Right lobe of liver (tissue), 6 donors: Measurements from ENCODE around the gene HBEGF. TPM values are rescaled to one million over a fixed set of nuclear protein-coding genes. Genes with fewer than 3 reads are reported as not detected.

Source experiments
- ATAC-seq, 4 donors: fragments of 200-7000 bp; cut with Tn5 transposase; one replicate each; pipeline ENCODE4 v1.9.1; 2020; ENCODE audit warnings: mild to moderate bottlenecking in 4 of 4, moderate library complexity in 4 of 4
- DNase-seq, 3 donors: peaks; one replicate each; pipeline ENCODE4 v3.0.0-alpha.2; 2020
- H3K27ac ChIP-seq, 3 donors: fragments of 200-600 bp; one replicate each; pipeline ENCODE4 v1.8.0; 2022
- H3K27me3 ChIP-seq, 2 donors: fragments of 200-600 bp; one replicate each; pipeline ENCODE4 v1.8.0; 2022
- H3K36me3 ChIP-seq, 4 donors: fragments of 200-600 bp; sonication (generic) in 1 of 4; one replicate each; pipeline versions ENCODE4 v1.5.1 to v1.8.0; 2017 to 2022; ENCODE audit warnings: control low read depth in 1 of 4
- H3K4me1 ChIP-seq, 4 donors: fragments of 200-600 bp; sonication (generic) in 1 of 4; one replicate each; pipeline versions ENCODE4 v1.5.1 to v1.8.0; 2017 to 2022; ENCODE audit warnings: control low read depth in 1 of 4
- H3K4me3 ChIP-seq, 3 donors: fragments of 200-600 bp; one replicate each; pipeline ENCODE4 v1.8.0; 2022
- H3K9me3 ChIP-seq, 4 donors: fragments of 200-600 bp; sonication (generic) in 1 of 4; one replicate each; pipeline versions ENCODE4 v1.5.1 to v1.8.0; 2017 to 2022; ENCODE audit warnings: control low read depth in 1 of 4
- CTCF ChIP-seq, 4 donors: fragments of 200-600 bp in 3 of 4; fragments of 450-650 bp in 1 of 4; IDR thresholded peaks; one replicate each; pipeline versions ENCODE4 v1.5.1 to v1.8.0; 2016 to 2022; ENCODE audit warnings: antibody characterized with exemption in 4 of 4, mild to moderate bottlenecking in 2 of 4
- POLR2A ChIP-seq: fragments of 450-650 bp; IDR thresholded peaks from one replicate; pipeline ENCODE4 v1.6.1; 2017; ENCODE audit warnings: antibody characterized with exemption, mild to moderate bottlenecking
- WGBS: methylation state at CpG from one replicate; pipeline ENCODE4 v1.1.6; 2018; ENCODE audit warnings: low coverage, low lambda C conversion rate; ENCODE audit not compliant: insufficient coverage; ENCODE audit errors: missing lambda C conversion rate; 5-methylcytosine and 5-hydroxymethylcytosine counted together
- intact Hi-C, 2 donors: fragments of 100-400 bp; cut with DNase I; formaldehyde crosslinking; loops; one replicate each; pipeline versions ENCODE4 v1.11.2 to v1.14.1; 2022
- long read RNA-seq: library from polyadenylated mRNA; unstranded; transcript quantifications from one replicate; pipeline ENCODE4 v2.0.0, GENCODE V29; 2019
- total RNA-seq, 6 experiments: library from RNA; depleted of rRNA in 2 of 6; stranded (reverse); fragments of >200 nt in 2 of 6; fragmentation: NEBNext Ultra II Directional in 3 of 6; extraction: Animal tissue kit (Norgen Biotek cat#: 25700) in 3 of 6; gene quantifications; one replicate each; pipeline versions ENCODE4 v1.1.0 to v1.2.4, GENCODE V29; 2016 to 2023
- donor health status: DM: no; HTN: yes; CAD: no.
- donor health status: DM: no; HTN: no; CAD: no.
- donor health status: DM: no; HTN: no; CAD: no.
- donor health status: DM: no; HTN: yes; CAD: no.
- donor health status: DM: no; HTN: yes; CAD: no.

HBEGF gene
- 1 to 10 TPM in 2 of 6 experiments, under 1 TPM in 4; 0.42 to 1.8 (median 0.78) TPM for total RNA-seq
- long read RNA-seq, result 0 reads

GRCh38 chr5:140346348-140347221, at the start of gene HBEGF:
HBEGF (minus strand) TSS chr5:140346603; CDS start chr5:140346328, 275 bp downstream.
- Histone ChIP-seq H3K4me1 (peaks cover 0 to 18% (median 5%) of the 10 kb centered on the region in 4 donors), H3K4me3 (peak within 1 kb of the TSS; percentile 70 to 96 (median 91)), H3K9me3 (no peaks in the 10 kb centered on the region), H3K27me3 (no peaks in the 10 kb centered on the region), H3K27ac (peak within 1 kb of the TSS; percentile 67 to 75 (median 72)), H3K36me3 (no peaks in the 10 kb centered on the region)
- peak; percentile 92 to 93 (median 93) for DNase-seq
- 0% methylated on average over 12 of the region's 72 CpGs for WGBS
- peak; percentile 83 to 93 (median 90) for ATAC-seq
- intact Hi-C loops, result no loop called here
- peak; percentile 46 to 61 (median 54) for TF ChIP-seq CTCF (IDR thresholded peaks at IDR 0.05)
- peak; percentile 94 for TF ChIP-seq POLR2A

- Histone ChIP-seq H3K27ac (no peak overlapping the region), H3K36me3 (no peaks in the 10 kb centered on the region), H3K9me3 (no peaks in the 10 kb centered on the region), H3K27me3 (no peaks in the 10 kb centered on the region), H3K4me3 (no peak overlapping the region), H3K4me1 (peaks cover 0 to 6% (median 0%) of the 10 kb centered on the region in 4 donors)
- 94% methylated on average over 2 of the region's 2 CpGs for WGBS
- intact Hi-C loops, result no loop called here
- TF ChIP-seq CTCF (IDR thresholded peaks at IDR 0.05) (no peak), POLR2A (no peak)
- DNase-seq, result no peak
- no peak for ATAC-seq
Measured at GRCh38 chr5:140393738-140394137, 47.3 kb upstream of the HBEGF start.

- DNase-seq (no peak), ATAC-seq (no peak)
- peak overlapping the region in 1 of 3 donors; percentile 56 for H3K27ac ChIP-seq
- peaks cover 0 to 6% (median 0%) of the 10 kb centered on the region in 4 donors for H3K4me1 ChIP-seq
- TF ChIP-seq CTCF (IDR thresholded peaks at IDR 0.05), result no peak
- TF ChIP-seq POLR2A, result no peak
- no peaks in the 10 kb centered on the region for H3K9me3 ChIP-seq
- no CpG with 5 or more reads among the region's 1 CpG for WGBS
- intact Hi-C loops, result no loop called here
- H3K27me3 ChIP-seq, result no peaks in the 10 kb centered on the region
- no peaks in the 10 kb centered on the region for H3K36me3 ChIP-seq
- no peak overlapping the region for H3K4me3 ChIP-seq
Measured at GRCh38 chr5:140391732-140392131, 45.3 kb upstream of the HBEGF start.

- DNase-seq, result peak in 1 of 3 donors; percentile 62
- WGBS, result 60% methylated on average over 1 of the region's 1 CpG
- H3K4me1 ChIP-seq, result peaks cover 0 to 6% (median 0%) of the 10 kb centered on the region in 4 donors
- H3K27ac ChIP-seq, result peak overlapping the region in 1 of 3 donors; percentile 56
- no peaks in the 10 kb centered on the region for H3K9me3 ChIP-seq
- no peaks in the 10 kb centered on the region for H3K27me3 ChIP-seq
- TF ChIP-seq POLR2A (no peak), CTCF (IDR thresholded peaks at IDR 0.05) (no peak)
- H3K36me3 ChIP-seq, result no peaks in the 10 kb centered on the region
- intact Hi-C loops, result no loop called here
- no peak overlapping the region for H3K4me3 ChIP-seq
- ATAC-seq, result peak; percentile 95 to 99 (median 98)
Measured at GRCh38 chr5:140391312-140391711, 44.9 kb upstream of the HBEGF start.
